Adipocyte (in vitro differentiated cells): ENCODE data around the gene SMAD3.

Experiments
- DNase-seq: peaks from one replicate; pipeline ENCODE4 v3.0.0-alpha.2; 2015; ENCODE audit warnings: low read depth
- H3K27me3 ChIP-seq: replicated peaks from 2 replicates; pipeline ENCODE4 v1.7.0; 2013; ENCODE audit warnings: mild to moderate bottlenecking, low read length, moderate library complexity; ENCODE audit not compliant: control insufficient read depth, insufficient read depth
- H3K36me3 ChIP-seq: 2 replicates; pipeline ENCODE4 v1.7.0; 2013; ENCODE audit warnings: low read length, mild to moderate bottlenecking, moderate library complexity; ENCODE audit not compliant: control insufficient read depth, insufficient read depth, severe bottlenecking
- H3K4me1 ChIP-seq: 2 replicates; pipeline ENCODE4 v1.7.0; 2013; ENCODE audit warnings: mild to moderate bottlenecking, low read length, moderate library complexity; ENCODE audit not compliant: control insufficient read depth, insufficient read depth
- H3K4me3 ChIP-seq: 2 replicates; pipeline ENCODE4 v1.7.0; 2013; ENCODE audit warnings: mild to moderate bottlenecking, low read length, moderate library complexity
- H3K9ac ChIP-seq: 2 replicates; pipeline ENCODE4 v1.7.0; 2013; ENCODE audit warnings: mild to moderate bottlenecking, low read length, moderate library complexity
- H3K9me3 ChIP-seq: 2 replicates; pipeline ENCODE4 v1.7.0; 2013; ENCODE audit warnings: mild to moderate bottlenecking, low read length, moderate library complexity; ENCODE audit not compliant: control insufficient read depth

Gene SMAD3

GRCh38 chr15:67110958-67111864 is 45.8 kb downstream of the SMAD3 start:
- Histone ChIP-seq H3K27me3 (no peaks in the 10 kb centered on the region), H3K4me3 (no peak overlapping the region), H3K4me1 (peaks cover 71% of the 10 kb centered on the region), H3K36me3 (no peaks in the 10 kb centered on the region), H3K9me3 (peaks cover 7% of the 10 kb centered on the region), H3K9ac (no peak overlapping the region)
- DNase-seq: no peak

GRCh38 chr15:67114046-67114445 is 48.6 kb downstream of the SMAD3 start:
- Histone ChIP-seq H3K9me3 (peaks cover 7% of the 10 kb centered on the region), H3K36me3 (no peaks in the 10 kb centered on the region), H3K4me3 (no peak overlapping the region), H3K4me1 (peaks cover 71% of the 10 kb centered on the region), H3K9ac (no peak overlapping the region), H3K27me3 (no peaks in the 10 kb centered on the region)
- no peak for DNase-seq

GRCh38 chr15:67114846-67115585 is 49.6 kb downstream of the SMAD3 start:
- no peak overlapping the region for H3K4me3 ChIP-seq
- H3K4me1 ChIP-seq: peaks cover 71% of the 10 kb centered on the region
- DNase-seq: no peak
- peaks cover 7% of the 10 kb centered on the region for H3K9me3 ChIP-seq
- H3K27me3 ChIP-seq: no peaks in the 10 kb centered on the region
- no peak overlapping the region for H3K9ac ChIP-seq
- no peaks in the 10 kb centered on the region for H3K36me3 ChIP-seq

- H3K27me3 ChIP-seq: no peaks in the 10 kb centered on the region
- no peak overlapping the region for H3K4me3 ChIP-seq
- no peak for DNase-seq
- no peaks in the 10 kb centered on the region for H3K36me3 ChIP-seq
- H3K9me3 ChIP-seq: peaks cover 7% of the 10 kb centered on the region
- H3K4me1 ChIP-seq: peaks cover 71% of the 10 kb centered on the region
- no peak overlapping the region for H3K9ac ChIP-seq
These were observed 50.2 kb downstream of the SMAD3 start for GRCh38 chr15:67115586-67115969.

- Histone ChIP-seq H3K4me3 (no peak overlapping the region), H3K36me3 (no peaks in the 10 kb centered on the region), H3K9me3 (no peaks in the 10 kb centered on the region), H3K27me3 (no peaks in the 10 kb centered on the region), H3K4me1 (peaks cover 78% of the 10 kb centered on the region), H3K9ac (no peak overlapping the region)
- DNase-seq: no peak
These were observed 51.3 kb downstream of the SMAD3 start for GRCh38 chr15:67116742-67117141.

GRCh38 chr15:67117370-67117769 is 52.0 kb downstream of the SMAD3 start:
- Histone ChIP-seq H3K9ac (no peak overlapping the region), H3K36me3 (no peaks in the 10 kb centered on the region), H3K9me3 (no peaks in the 10 kb centered on the region), H3K4me3 (no peak overlapping the region), H3K27me3 (no peaks in the 10 kb centered on the region), H3K4me1 (peaks cover 85% of the 10 kb centered on the region)
- peak; percentile 81 for DNase-seq

GRCh38 chr15:67118808-67119207 is 53.4 kb downstream of the SMAD3 start:
- Histone ChIP-seq H3K4me3 (no peak overlapping the region), H3K9me3 (no peaks in the 10 kb centered on the region), H3K4me1 (peaks cover 88% of the 10 kb centered on the region), H3K9ac (no peak overlapping the region), H3K36me3 (no peaks in the 10 kb centered on the region), H3K27me3 (no peaks in the 10 kb centered on the region)
- DNase-seq: no peak

GRCh38 chr15:67119238-67119846 is 53.9 kb downstream of the SMAD3 start:
- no peak for DNase-seq
- peak overlapping the region; percentile 10 for H3K9ac ChIP-seq
- H3K4me1 ChIP-seq: peaks cover 90% of the 10 kb centered on the region
- H3K4me3 ChIP-seq: no peak overlapping the region
- H3K27me3 ChIP-seq: no peaks in the 10 kb centered on the region
- H3K9me3 ChIP-seq: no peaks in the 10 kb centered on the region
- no peaks in the 10 kb centered on the region for H3K36me3 ChIP-seq

GRCh38 chr15:67120009-67120838 is 54.8 kb downstream of the SMAD3 start:
- Histone ChIP-seq H3K36me3 (no peaks in the 10 kb centered on the region), H3K4me3 (peak overlapping the region; percentile 61), H3K9ac (peak overlapping the region; percentile 76), H3K9me3 (no peaks in the 10 kb centered on the region), H3K27me3 (no peaks in the 10 kb centered on the region), H3K4me1 (peaks cover 93% of the 10 kb centered on the region)
- DNase-seq: no peak

GRCh38 chr15:67120839-67121643 is 55.6 kb downstream of the SMAD3 start:
- no peaks in the 10 kb centered on the region for H3K27me3 ChIP-seq
- DNase-seq: peak; percentile 96
- no peaks in the 10 kb centered on the region for H3K36me3 ChIP-seq
- peak overlapping the region; percentile 76 for H3K9ac ChIP-seq
- H3K4me1 ChIP-seq: peaks cover 91% of the 10 kb centered on the region
- H3K9me3 ChIP-seq: no peaks in the 10 kb centered on the region
- peak overlapping the region; percentile 61 for H3K4me3 ChIP-seq
